GM18505 (cell line): Measurements from ENCODE around the gene HOXB3.

Source experiments
- ATAC-seq: cut with Tn5 transposase; IDR thresholded peaks from one replicate; pipeline ENCODE4 v1.9.1; 2021; ENCODE audit not compliant: unreplicated experiment
- POLR2A ChIP-seq: IDR thresholded peaks from 4 replicates; pipeline ENCODE4 v1.6.1; 2011; ENCODE audit warnings: borderline replicate concordance; ENCODE audit not compliant: insufficient read depth, insufficient read length; ENCODE audit errors: extremely low read depth

HOXB3 gene

GRCh38 chr17:48613862-48614694 lies 24.0 kb upstream of the HOXB3 start:
- ATAC-seq = no peak

GRCh38 chr17:48612854-48613691 lies 23.0 kb upstream of the HOXB3 start:
- no peak for TF ChIP-seq POLR2A
- peak; percentile 42 for ATAC-seq

More at GRCh38 chr17:48613862-48614694, 24.0 kb upstream of the HOXB3 start:
- TF ChIP-seq POLR2A = no peak

- ATAC-seq = no peak
- no peak for TF ChIP-seq POLR2A
These were observed 22.4 kb upstream of the HOXB3 start for GRCh38 chr17:48612456-48612853.

GRCh38 chr17:48611681-48612455 lies 21.8 kb upstream of the HOXB3 start:
- TF ChIP-seq POLR2A = no peak
- no peak for ATAC-seq

GRCh38 chr17:48611213-48611612 lies 21.2 kb upstream of the HOXB3 start:
- TF ChIP-seq POLR2A = no peak
- ATAC-seq = no peak

GRCh38 chr17:48610282-48611211 lies 20.5 kb upstream of the HOXB3 start, which contains the start of gene HOXB7:
HOXB7 (minus strand) TSS chr17:48611017; CDS start chr17:48610918, 99 bp downstream.
- ATAC-seq = no peak
- TF ChIP-seq POLR2A = peak; percentile 52

GRCh38 chr17:48609759-48610281 lies 19.8 kb upstream of the HOXB3 start:
- no peak for TF ChIP-seq POLR2A
- no peak for ATAC-seq

- TF ChIP-seq POLR2A = no peak
- no peak for ATAC-seq
These were observed 19.0 kb upstream of the HOXB3 start for GRCh38 chr17:48609033-48609432.

- TF ChIP-seq POLR2A = no peak
- ATAC-seq = no peak
These were observed 18.4 kb upstream of the HOXB3 start for GRCh38 chr17:48608494-48608834.

- no peak for ATAC-seq
- TF ChIP-seq POLR2A = no peak
These were observed 17.0 kb upstream of the HOXB3 start for GRCh38 chr17:48606892-48607614.

- no peak for TF ChIP-seq POLR2A
- ATAC-seq = no peak
These were observed 16.2 kb upstream of the HOXB3 start for GRCh38 chr17:48605991-48606891.

GRCh38 chr17:48605409-48605919 lies 15.4 kb upstream of the HOXB3 start:
- no peak for TF ChIP-seq POLR2A
- ATAC-seq = no peak
